ENCODE data around the gene DMKN.

DMKN gene

GRCh38 chr19:35491836-35492360 lies 21.6 kb downstream of the DMKN start:
- TF ChIP-seq ZFX (IDR thresholded peaks at IDR 0.05) = no peak
- TF ChIP-seq CTCF (conservative IDR thresholded peaks at IDR 0.05) = no peak
- H3K27ac ChIP-seq = no peak overlapping the region

GRCh38 chr19:35490364-35490763 lies 23.1 kb downstream of the DMKN start, which contains the start of gene KRTDAP:
Gene KRTDAP, minus strand, starts transcription at chr19:35490464. Its CDS starts 22 bp downstream, at chr19:35490442.
- TF ChIP-seq ZFX (IDR thresholded peaks at IDR 0.05) (no peak), CTCF (conservative IDR thresholded peaks at IDR 0.05) (no peak)
- H3K27ac ChIP-seq = no peak within 1 kb of the TSS

GRCh38 chr19:35488677-35489076 lies 24.8 kb downstream of the DMKN start:
- TF ChIP-seq CTCF (conservative IDR thresholded peaks at IDR 0.05) (no peak), ZFX (IDR thresholded peaks at IDR 0.05) (no peak)
- no peak overlapping the region for H3K27ac ChIP-seq

- TF ChIP-seq ZFX (IDR thresholded peaks at IDR 0.05) (no peak), CTCF (conservative IDR thresholded peaks at IDR 0.05) (no peak)
- no peak overlapping the region for H3K27ac ChIP-seq
Observed at GRCh38 chr19:35487656-35488182, 25.7 kb downstream of the DMKN start.

GRCh38 chr19:35486268-35486708 lies 27.2 kb downstream of the DMKN start:
- TF ChIP-seq CTCF (conservative IDR thresholded peaks at IDR 0.05) (no peak), ZFX (IDR thresholded peaks at IDR 0.05) (no peak)
- H3K27ac ChIP-seq = no peak overlapping the region

GRCh38 chr19:35484252-35485036 lies 29.0 kb downstream of the DMKN start:
- H3K27ac ChIP-seq = no peak overlapping the region

More at GRCh38 chr19:35484252-35485036, 29.0 kb downstream of the DMKN start:
- no peak for TF ChIP-seq ZFX (IDR thresholded peaks at IDR 0.05)
- no peak for TF ChIP-seq CTCF (conservative IDR thresholded peaks at IDR 0.05)
